Activated CD4-positive, alpha-beta memory T cell treated with anti-CD3 and anti-CD28 coated beads, Interleukin-2, amount 10 ng/mL, durations not matched to agents 7 days and 5 days (primary cell): ENCODE data around the gene MAOA. TPM values are rescaled to one million over a fixed set of nuclear protein-coding genes. Genes with fewer than 3 reads are reported as not detected.

ENCODE experiments used
- CTCF ChIA-PET: fragments of 350-600 bp; sonication (Branson Sonifier 250); formaldehyde crosslinking; loops from one replicate; lab custom pipeline; 2021; ENCODE audit warnings: antibody characterized with exemption, inconsistent platforms; lab: Charles Lee
- POLR2A ChIA-PET: fragments of 350-600 bp; sonication (Branson Sonifier 250); formaldehyde crosslinking; loops from one replicate; lab custom pipeline; 2021; ENCODE audit warnings: antibody characterized with exemption; lab: Charles Lee
- DNase-seq: peaks from one replicate; pipeline ENCODE4 v3.0.0-alpha.2; 2020
- H3K27ac Mint-ChIP-seq: one replicate; pipeline ENCODE4 v1.8.0; 2021; ENCODE audit warnings: mild to moderate bottlenecking, mixed read lengths
- H3K27me3 Mint-ChIP-seq: one replicate; pipeline ENCODE4 v1.8.0; 2021; ENCODE audit warnings: mixed read lengths
- H3K36me3 Mint-ChIP-seq: one replicate; pipeline ENCODE4 v1.8.0; 2021; ENCODE audit warnings: low read depth, mixed read lengths
- H3K4me1 Mint-ChIP-seq: one replicate; pipeline ENCODE4 v1.8.0; 2021; ENCODE audit warnings: mixed read lengths
- H3K4me3 Mint-ChIP-seq: one replicate; pipeline ENCODE4 v1.8.0; 2021; ENCODE audit warnings: mild to moderate bottlenecking, mixed read lengths
- H3K9me3 Mint-ChIP-seq: one replicate; pipeline ENCODE4 v1.8.0; 2021; ENCODE audit warnings: mixed read lengths
- total RNA-seq, 2 experiments: library from RNA; stranded (reverse); gene quantifications; one replicate each; pipeline ENCODE4 v1.2.3, GENCODE V29; 2021

MAOA gene
- total RNA-seq, 2 experiments from 2014 or later, result 2.5 to 6.5 TPM

DNA sequence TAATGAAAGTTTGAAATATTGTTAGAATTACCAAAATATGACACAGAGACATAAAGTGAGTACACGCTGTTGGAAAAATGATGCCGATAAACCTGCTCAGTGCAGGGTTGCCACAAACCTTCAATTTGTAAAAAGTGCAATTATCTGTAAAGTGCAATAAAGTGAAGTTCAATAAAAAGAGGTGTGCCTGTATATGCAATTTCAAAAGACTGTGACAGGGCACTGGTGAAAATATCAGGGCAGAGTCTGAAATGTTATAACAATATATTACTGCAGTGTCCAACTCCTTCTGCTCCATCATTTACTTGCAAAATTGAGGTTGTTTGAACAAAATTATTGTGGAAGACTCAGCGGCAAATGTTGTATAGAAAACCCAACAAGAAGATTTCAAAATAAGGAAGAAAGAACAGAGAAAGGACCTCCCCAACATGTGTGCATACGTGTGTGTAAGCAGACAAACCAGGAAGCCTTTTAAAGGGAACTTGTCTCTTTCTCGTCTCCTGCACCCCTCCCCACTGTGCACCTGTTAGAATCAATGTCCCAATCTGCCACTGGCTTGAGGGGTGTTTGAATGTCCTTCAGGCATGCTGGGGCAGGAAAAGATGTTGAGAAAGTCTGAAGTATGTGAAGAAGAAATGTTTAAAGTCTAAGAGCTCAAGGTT lies 130.0 kb downstream of the MAOA start:
- peaks cover 1% of the 10 kb centered on the region for H3K27me3 Mint-ChIP-seq
- CTCF ChIA-PET, result no interaction called here
- H3K27ac Mint-ChIP-seq, result no peak overlapping the region
- H3K4me1 Mint-ChIP-seq, result no peaks in the 10 kb centered on the region
- no peak for DNase-seq
- POLR2A ChIA-PET, result no interaction called here
- H3K36me3 Mint-ChIP-seq, result no peaks in the 10 kb centered on the region
- H3K9me3 Mint-ChIP-seq, result no peaks in the 10 kb centered on the region
- H3K4me3 Mint-ChIP-seq, result no peak overlapping the region

Other genes with a start within 250 kb of the MAOA start
- not detected for gene MAOB, start 226.2 kb downstream of the MAOA start, total RNA-seq